ENCODE measurements around the gene SEMA4D.

The SEMA4D gene

DNA sequence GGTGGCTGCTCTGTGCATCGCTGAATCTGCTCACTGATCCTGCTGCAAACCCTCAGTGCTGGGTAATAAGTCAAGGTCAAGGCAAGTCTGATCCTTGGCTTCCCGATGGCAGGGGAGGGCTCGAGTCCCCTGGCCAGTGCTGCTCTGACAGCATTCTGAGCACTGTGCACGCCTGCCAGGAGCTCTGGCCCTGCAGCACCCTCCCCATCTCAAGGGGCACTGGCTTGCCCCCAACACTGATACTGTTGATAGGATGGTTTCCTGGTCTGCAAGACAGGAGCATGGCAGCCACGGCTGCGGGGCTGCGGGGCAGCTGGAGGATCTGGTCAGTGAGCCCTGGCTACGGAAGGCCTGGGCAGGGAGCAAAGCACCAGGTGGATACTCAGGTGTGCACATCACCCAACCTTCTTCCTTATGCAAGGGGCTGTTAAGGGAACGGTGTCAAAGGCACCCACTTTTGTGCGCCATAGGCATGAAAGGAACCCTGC is 107.8 kb downstream of the SEMA4D start:
- DNase-seq (ENCODE audit: extremely low read depth, insufficient read length): no peak

DNA sequence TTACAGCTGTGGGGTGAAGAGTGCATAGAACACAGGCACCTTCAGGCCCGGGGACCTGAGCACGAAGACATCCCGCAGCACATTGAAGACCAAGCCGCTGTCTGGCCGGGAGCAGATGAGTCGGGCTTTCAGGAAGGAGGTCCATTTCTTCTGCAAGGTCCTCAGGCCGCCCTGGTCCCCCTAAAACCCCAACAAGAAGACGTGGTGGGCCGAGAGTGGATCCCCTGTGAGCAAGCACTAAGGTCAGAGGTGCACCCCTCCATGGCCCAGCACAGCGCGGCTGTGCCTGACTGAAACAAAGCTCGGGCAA is 109.1 kb downstream of the SEMA4D start:
- TF ChIP-seq, protein P1, sequence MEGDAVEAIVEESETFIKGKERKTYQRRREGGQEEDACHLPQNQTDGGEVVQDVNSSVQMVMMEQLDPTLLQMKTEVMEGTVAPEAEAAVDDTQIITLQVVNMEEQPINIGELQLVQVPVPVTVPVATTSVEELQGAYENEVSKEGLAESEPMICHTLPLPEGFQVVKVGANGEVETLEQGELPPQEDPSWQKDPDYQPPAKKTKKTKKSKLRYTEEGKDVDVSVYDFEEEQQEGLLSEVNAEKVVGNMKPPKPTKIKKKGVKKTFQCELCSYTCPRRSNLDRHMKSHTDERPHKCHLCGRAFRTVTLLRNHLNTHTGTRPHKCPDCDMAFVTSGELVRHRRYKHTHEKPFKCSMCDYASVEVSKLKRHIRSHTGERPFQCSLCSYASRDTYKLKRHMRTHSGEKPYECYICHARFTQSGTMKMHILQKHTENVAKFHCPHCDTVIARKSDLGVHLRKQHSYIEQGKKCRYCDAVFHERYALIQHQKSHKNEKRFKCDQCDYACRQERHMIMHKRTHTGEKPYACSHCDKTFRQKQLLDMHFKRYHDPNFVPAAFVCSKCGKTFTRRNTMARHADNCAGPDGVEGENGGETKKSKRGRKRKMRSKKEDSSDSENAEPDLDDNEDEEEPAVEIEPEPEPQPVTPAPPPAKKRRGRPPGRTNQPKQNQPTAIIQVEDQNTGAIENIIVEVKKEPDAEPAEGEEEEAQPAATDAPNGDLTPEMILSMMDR (IDR thresholded peaks at IDR 0.05; ENCODE audit: insufficient read depth, low read length, poor library complexity, severe bottlenecking): no peak
- H3K27me3 ChIP-seq (replicated peaks; ENCODE audit: control insufficient read depth, insufficient read depth, low read length): no peaks in the 10 kb centered on the region
- H3K36me3 ChIP-seq (ENCODE audit: control insufficient read depth, insufficient read depth, low read length): peaks cover 77% of the 10 kb centered on the region
- no peak for DNase-seq (ENCODE audit: extremely low read depth, insufficient read length)
- H3K4me3 ChIP-seq (replicated peaks; ENCODE audit: low read depth, low read length): no peak overlapping the region

More for the DNA sequence above, 107.8 kb downstream of the SEMA4D start:
- H3K27me3 ChIP-seq (replicated peaks; ENCODE audit: control insufficient read depth, insufficient read depth, low read length): no peaks in the 10 kb centered on the region
- peaks cover 72% of the 10 kb centered on the region for H3K36me3 ChIP-seq (ENCODE audit: control insufficient read depth, insufficient read depth, low read length)
- H3K4me3 ChIP-seq (replicated peaks; ENCODE audit: low read depth, low read length): no peak overlapping the region
- TF ChIP-seq, protein P1 (IDR thresholded peaks at IDR 0.05; ENCODE audit: insufficient read depth, low read length, poor library complexity, severe bottlenecking): no peak

DNA sequence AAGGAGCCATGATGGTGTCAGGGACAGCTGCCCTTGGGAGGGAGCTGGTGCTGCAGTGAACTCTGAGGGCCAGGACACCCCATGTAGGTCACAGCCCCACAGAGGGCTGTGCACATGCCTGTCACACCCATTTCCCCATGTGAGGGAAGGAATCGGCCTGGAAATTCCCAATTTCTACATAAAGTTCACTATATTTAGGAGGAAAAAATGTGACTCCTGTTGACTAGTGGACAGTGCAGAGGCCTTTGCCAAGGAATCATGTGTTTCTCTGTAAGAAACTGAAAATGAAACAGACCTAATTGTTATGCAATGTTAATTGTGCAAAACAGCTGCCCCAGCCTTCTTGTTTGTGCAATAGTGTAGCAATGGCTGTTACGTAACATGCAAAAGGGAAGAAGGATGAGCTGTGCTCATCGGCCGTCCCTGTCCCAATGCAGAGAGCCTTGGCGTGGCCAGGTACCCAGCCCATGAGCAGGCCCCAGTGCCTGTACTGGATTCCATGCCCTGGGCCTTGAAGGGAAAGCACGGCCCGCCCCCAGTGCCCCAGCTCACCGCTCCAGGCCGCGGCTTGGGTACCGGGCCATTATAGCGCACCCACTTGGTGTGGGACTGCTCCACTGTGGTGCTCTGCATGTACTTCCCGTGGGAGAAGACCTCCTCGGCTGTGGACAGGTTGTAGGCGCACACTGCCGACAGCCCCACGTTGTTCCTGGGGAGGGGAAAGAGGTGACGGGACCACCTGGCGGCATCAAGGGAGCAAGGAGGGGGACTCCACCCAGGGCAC is 109.6 kb downstream of the SEMA4D start:
- H3K4me3 ChIP-seq (replicated peaks; ENCODE audit: low read depth, low read length): no peak overlapping the region
- DNase-seq (ENCODE audit: extremely low read depth, insufficient read length): no peak
- TF ChIP-seq, protein P1 (IDR thresholded peaks at IDR 0.05; ENCODE audit: insufficient read depth, low read length, poor library complexity, severe bottlenecking): no peak
- H3K27me3 ChIP-seq (replicated peaks; ENCODE audit: control insufficient read depth, insufficient read depth, low read length): no peaks in the 10 kb centered on the region
- H3K36me3 ChIP-seq (ENCODE audit: control insufficient read depth, insufficient read depth, low read length): peaks cover 77% of the 10 kb centered on the region

DNA sequence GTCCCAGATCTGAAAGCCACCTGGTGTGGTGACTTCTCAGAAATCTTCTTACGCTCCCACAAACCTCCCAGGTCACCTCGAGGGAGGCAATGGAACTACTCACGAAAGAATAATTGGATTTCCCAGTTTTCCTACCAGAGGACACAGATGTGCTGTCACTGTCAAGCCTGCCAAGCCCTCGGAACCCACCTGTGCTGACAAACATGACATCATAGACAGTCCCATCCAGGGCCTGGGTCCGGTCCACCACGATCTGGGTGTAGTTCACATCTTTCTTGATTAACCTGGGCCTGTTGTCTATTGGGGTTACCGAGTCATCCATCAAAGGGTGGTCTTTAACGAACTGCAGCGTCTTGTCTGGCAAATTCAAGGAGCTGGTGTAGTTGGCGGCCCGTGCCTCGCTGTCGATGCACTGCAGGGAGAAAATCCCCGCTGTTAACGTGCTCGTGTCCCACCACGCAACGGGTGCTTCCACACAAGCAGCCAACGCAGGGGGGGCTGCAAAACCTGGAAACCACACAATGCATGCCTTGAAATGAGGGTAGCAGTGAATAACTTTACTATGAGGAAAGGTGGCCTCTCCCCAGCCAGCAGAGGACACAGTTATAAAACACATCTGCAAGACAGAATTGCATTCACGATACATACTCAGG is 110.6 kb downstream of the SEMA4D start:
- H3K27me3 ChIP-seq (replicated peaks; ENCODE audit: control insufficient read depth, insufficient read depth, low read length): no peaks in the 10 kb centered on the region
- H3K36me3 ChIP-seq (ENCODE audit: control insufficient read depth, insufficient read depth, low read length): peaks cover 75% of the 10 kb centered on the region
- TF ChIP-seq, protein P1 (IDR thresholded peaks at IDR 0.05; ENCODE audit: insufficient read depth, low read length, poor library complexity, severe bottlenecking): no peak

DNA sequence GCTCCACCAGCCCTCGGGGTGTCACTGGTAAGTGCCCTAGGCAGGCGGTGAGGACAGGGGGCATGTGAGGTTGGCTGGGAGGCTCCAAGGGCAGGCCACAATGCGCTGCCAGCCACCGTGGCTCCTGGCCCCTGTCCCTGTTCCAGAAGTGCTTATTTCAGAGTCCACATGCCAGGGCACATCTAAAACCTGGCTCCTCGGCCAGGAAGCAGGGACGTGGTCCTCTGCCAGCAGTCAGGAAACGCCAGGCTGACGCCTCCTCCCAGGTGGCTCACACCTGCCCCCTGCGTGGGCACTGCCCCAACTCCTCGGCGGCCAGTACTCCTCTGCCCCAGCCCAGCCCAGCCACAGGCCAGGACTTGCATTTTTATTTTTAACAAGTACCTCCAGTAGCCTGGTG is 111.1 kb downstream of the SEMA4D start:
- peaks cover 79% of the 10 kb centered on the region for H3K36me3 ChIP-seq (ENCODE audit: control insufficient read depth, insufficient read depth, low read length)
- no peaks in the 10 kb centered on the region for H3K27me3 ChIP-seq (replicated peaks; ENCODE audit: control insufficient read depth, insufficient read depth, low read length)
- no peak overlapping the region for H3K4me3 ChIP-seq (replicated peaks; ENCODE audit: low read depth, low read length)
- DNase-seq (ENCODE audit: extremely low read depth, insufficient read length): no peak
- TF ChIP-seq, protein P1 (IDR thresholded peaks at IDR 0.05; ENCODE audit: insufficient read depth, low read length, poor library complexity, severe bottlenecking): no peak

More for the DNA sequence above, 110.6 kb downstream of the SEMA4D start:
- no peak overlapping the region for H3K4me3 ChIP-seq (replicated peaks; ENCODE audit: low read depth, low read length)
- DNase-seq (ENCODE audit: extremely low read depth, insufficient read length): no peak

All from GM06990 (cell line).